Body of pancreas (tissue), 4 donors: Measurements from ENCODE around the gene NWD2. TPM values are rescaled to one million over a fixed set of nuclear protein-coding genes. Genes with fewer than 3 reads are reported as not detected.

ENCODE experiments used
- ATAC-seq: fragments of 150-250 bp; one replicate; pipeline ENCODE4 v1.9.1; 2016
- DNase-seq, 4 donors: peaks; one replicate each; pipeline ENCODE4 v3.0.0-alpha.2; 2019
- H3K27ac ChIP-seq, 4 donors: fragments of 200-600 bp; sonication (generic); 1 replicate in 3 of 4; 2 replicates in 1 of 4; pipeline versions ENCODE4 v1.5.1 to v1.6.1; 2016 to 2019; ENCODE audit warnings: mild to moderate bottlenecking in 1 of 4, mixed read lengths in 1 of 4, moderate library complexity in 1 of 4
- H3K27me3 ChIP-seq, 2 donors: fragments of 200-600 bp; sonication (generic); one replicate each; pipeline ENCODE4 v1.6.0; 2016; ENCODE audit warnings: mild to moderate bottlenecking in 1 of 2
- H3K36me3 ChIP-seq, 2 donors: fragments of 200-600 bp; sonication (generic); replicated peaks in 1 of 2; 2 replicates each; pipeline ENCODE4 v1.5.1; 2016; ENCODE audit warnings: low read depth in 2 of 2; ENCODE audit not compliant: insufficient read depth in 1 of 2
- H3K4me1 ChIP-seq: fragments of 200-600 bp; sonication (generic); one replicate; pipeline ENCODE4 v1.6.0; 2016
- H3K4me3 ChIP-seq, 2 donors: fragments of 200-600 bp; sonication (generic); 1 replicate in 1 of 2; 2 replicates in 1 of 2; pipeline ENCODE4 v1.5.1; 2016 to 2019
- H3K9me3 ChIP-seq, 3 donors: fragments of 200-600 bp; sonication (generic); 1 replicate in 2 of 3; 2 replicates in 1 of 3; pipeline ENCODE4 v1.5.1; 2016
- POLR2A ChIP-seq, 3 donors: fragments of 450-650 bp; IDR thresholded peaks; one replicate each; pipeline ENCODE4 v1.6.1; 2016; ENCODE audit warnings: antibody characterized with exemption in 3 of 3, mild to moderate bottlenecking in 2 of 3
- WGBS, 2 donors: methylation state at CpG; one replicate each; pipeline ENCODE4 v1.1.5; 2017; 5-methylcytosine and 5-hydroxymethylcytosine counted together
- intact Hi-C: fragments of 100-400 bp; cut with DNase I; formaldehyde crosslinking; loops from one replicate; pipeline ENCODE4 v1.15.1; 2023
- total RNA-seq, 2 donors: library from RNA; depleted of rRNA; stranded (reverse); fragments of >200 nt; gene quantifications; one replicate each; pipeline ENCODE4 v1.1.0, GENCODE V29; 2016
- TF ChIP-seq, protein P1 (sequence below), 7 experiments: fragments of 450-650 bp in 4 of 7; fragments of 200-600 bp in 3 of 7; sonication (generic) in 3 of 7; IDR thresholded peaks; one replicate each; pipeline ENCODE4 v1.5.1; 2016 to 2019; ENCODE audit warnings: antibody characterized with exemption in 7 of 7

The NWD2 gene
- total RNA-seq, 2 donors from 2014 or later = 0.26 to 4.0 TPM

GRCh38 chr4:37245391-37245954 is 930 bp downstream of the NWD2 start:
- no peak overlapping the region for H3K4me3 ChIP-seq
- intact Hi-C loops = no loop called here
- no peak overlapping the region for H3K27ac ChIP-seq
- WGBS, 2 donors = 3 to 4% methylated on average over 14 to 23 of the region's 23 CpGs
- no peaks in the 10 kb centered on the region for H3K27me3 ChIP-seq
- no peak for ATAC-seq
- no peaks in the 10 kb centered on the region for H3K9me3 ChIP-seq
- H3K36me3 ChIP-seq = no peaks in the 10 kb centered on the region
- H3K4me1 ChIP-seq = peaks cover 15% of the 10 kb centered on the region
- TF ChIP-seq, protein P1, sequence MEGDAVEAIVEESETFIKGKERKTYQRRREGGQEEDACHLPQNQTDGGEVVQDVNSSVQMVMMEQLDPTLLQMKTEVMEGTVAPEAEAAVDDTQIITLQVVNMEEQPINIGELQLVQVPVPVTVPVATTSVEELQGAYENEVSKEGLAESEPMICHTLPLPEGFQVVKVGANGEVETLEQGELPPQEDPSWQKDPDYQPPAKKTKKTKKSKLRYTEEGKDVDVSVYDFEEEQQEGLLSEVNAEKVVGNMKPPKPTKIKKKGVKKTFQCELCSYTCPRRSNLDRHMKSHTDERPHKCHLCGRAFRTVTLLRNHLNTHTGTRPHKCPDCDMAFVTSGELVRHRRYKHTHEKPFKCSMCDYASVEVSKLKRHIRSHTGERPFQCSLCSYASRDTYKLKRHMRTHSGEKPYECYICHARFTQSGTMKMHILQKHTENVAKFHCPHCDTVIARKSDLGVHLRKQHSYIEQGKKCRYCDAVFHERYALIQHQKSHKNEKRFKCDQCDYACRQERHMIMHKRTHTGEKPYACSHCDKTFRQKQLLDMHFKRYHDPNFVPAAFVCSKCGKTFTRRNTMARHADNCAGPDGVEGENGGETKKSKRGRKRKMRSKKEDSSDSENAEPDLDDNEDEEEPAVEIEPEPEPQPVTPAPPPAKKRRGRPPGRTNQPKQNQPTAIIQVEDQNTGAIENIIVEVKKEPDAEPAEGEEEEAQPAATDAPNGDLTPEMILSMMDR (IDR thresholded peaks at IDR 0.05) = no peak
- TF ChIP-seq POLR2A (IDR thresholded peaks at IDR 0.05) = no peak
- no peak for DNase-seq

DNA sequence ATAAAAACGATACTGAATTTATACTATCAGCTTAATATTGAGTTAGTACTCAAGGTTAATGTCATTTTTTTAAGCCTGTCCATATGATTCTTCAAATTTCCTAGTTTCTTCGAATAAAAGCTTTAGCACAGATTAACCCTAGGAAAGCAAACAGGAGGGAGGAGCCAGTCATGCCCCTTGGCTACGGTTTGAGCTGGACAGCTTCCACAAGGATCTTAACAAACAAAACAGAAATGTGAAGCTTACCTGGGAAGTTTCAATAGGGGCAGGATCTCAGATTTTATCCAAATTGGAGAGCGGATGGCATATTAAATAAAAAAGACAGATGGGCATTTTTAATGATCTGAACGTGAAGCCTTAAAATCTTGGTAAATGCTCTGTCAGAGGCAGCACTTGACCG is 2.3 kb downstream of the NWD2 start:
- intact Hi-C loops = no loop called here
- no peak overlapping the region for H3K4me3 ChIP-seq
- DNase-seq = no peak

GRCh38 chr4:37258221-37258620 is 13.7 kb downstream of the NWD2 start:
- no peak for TF ChIP-seq POLR2A (IDR thresholded peaks at IDR 0.05)
- TF ChIP-seq, protein P1 (IDR thresholded peaks at IDR 0.05) = no peak
- no peak for ATAC-seq
- Histone ChIP-seq H3K27ac (no peak overlapping the region), H3K36me3 (no peaks in the 10 kb centered on the region), H3K27me3 (no peaks in the 10 kb centered on the region), H3K4me3 (no peak overlapping the region), H3K9me3 (no peaks in the 10 kb centered on the region), H3K4me1 (no peaks in the 10 kb centered on the region)
- intact Hi-C loops = no loop called here
- 35 to 48% methylated on average over 1 of the region's 1 CpG for WGBS, 2 donors
- DNase-seq = no peak

More for the DNA sequence above, 2.3 kb downstream of the NWD2 start:
- H3K9me3 ChIP-seq = no peaks in the 10 kb centered on the region
- H3K27me3 ChIP-seq = no peaks in the 10 kb centered on the region
- H3K36me3 ChIP-seq = no peaks in the 10 kb centered on the region
- no peak overlapping the region for H3K27ac ChIP-seq
- TF ChIP-seq POLR2A (IDR thresholded peaks at IDR 0.05) = no peak
- TF ChIP-seq, protein P1 (IDR thresholded peaks at IDR 0.05) = no peak
- no peak for ATAC-seq
- 17 to 26% methylated on average over 6 of the region's 6 CpGs for WGBS, 2 donors
- H3K4me1 ChIP-seq = peaks cover 15% of the 10 kb centered on the region

- H3K4me1 ChIP-seq = peaks cover 4% of the 10 kb centered on the region
- ATAC-seq (no peak), DNase-seq (no peak)
- no peaks in the 10 kb centered on the region for H3K9me3 ChIP-seq
- no peak overlapping the region for H3K4me3 ChIP-seq
- no peaks in the 10 kb centered on the region for H3K27me3 ChIP-seq
- H3K36me3 ChIP-seq = no peaks in the 10 kb centered on the region
- TF ChIP-seq POLR2A (IDR thresholded peaks at IDR 0.05) = no peak
- TF ChIP-seq, protein P1 (IDR thresholded peaks at IDR 0.05) = no peak
- no peak overlapping the region for H3K27ac ChIP-seq
- 30 to 36% methylated on average over 3 of the region's 3 CpGs for WGBS, 2 donors
- intact Hi-C loops = no loop called here
These were observed 23.8 kb downstream of the NWD2 start for GRCh38 chr4:37268319-37268718.

GRCh38 chr4:37279121-37279520 is 34.6 kb downstream of the NWD2 start:
- Histone ChIP-seq H3K4me3 (no peak overlapping the region), H3K27me3 (no peaks in the 10 kb centered on the region), H3K4me1 (peaks cover 15% of the 10 kb centered on the region), H3K9me3 (no peaks in the 10 kb centered on the region), H3K36me3 (no peaks in the 10 kb centered on the region), H3K27ac (no peak overlapping the region)
- 35 to 39% methylated on average over 1 of the region's 1 CpG for WGBS, 2 donors
- intact Hi-C loops = no loop called here
- DNase-seq = no peak
- TF ChIP-seq, protein P1 (IDR thresholded peaks at IDR 0.05) = no peak
- TF ChIP-seq POLR2A (IDR thresholded peaks at IDR 0.05) = no peak
- ATAC-seq = no peak
